ENCODE data around the gene RPL5.
A peak's percentile ranks its signal among the peaks of the same experiment; 100 is the strongest.

Gene RPL5

DNA sequence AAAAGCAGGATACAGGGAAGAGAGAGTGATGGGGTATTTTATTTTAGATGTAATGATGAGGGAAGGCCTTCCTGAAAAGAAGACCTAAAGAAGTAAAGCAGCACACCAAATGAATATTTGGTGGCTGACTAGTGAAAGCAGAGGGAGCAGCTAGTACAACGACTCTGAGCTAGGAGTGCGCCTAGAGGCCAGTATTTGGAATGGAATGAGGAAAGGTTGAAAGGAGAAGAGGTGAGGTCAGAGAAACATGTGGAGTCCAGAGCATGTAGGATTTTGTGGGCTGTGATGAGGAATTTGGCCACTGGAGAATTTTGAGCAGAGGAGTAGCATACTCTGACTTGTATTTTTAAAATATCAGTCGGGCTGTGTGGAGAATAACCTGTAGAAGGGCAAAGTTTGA lies 11.8 kb upstream of the RPL5 start:
- DNase-seq (ENCODE audit: low spot score): peak; percentile 37

GRCh38 chr1:92820551-92820950 lies 11.3 kb upstream of the RPL5 start:
- DNase-seq (ENCODE audit: low spot score): no peak

GRCh38 chr1:92822879-92823278 lies 9.0 kb upstream of the RPL5 start:
- DNase-seq (ENCODE audit: low spot score): no peak

DNA sequence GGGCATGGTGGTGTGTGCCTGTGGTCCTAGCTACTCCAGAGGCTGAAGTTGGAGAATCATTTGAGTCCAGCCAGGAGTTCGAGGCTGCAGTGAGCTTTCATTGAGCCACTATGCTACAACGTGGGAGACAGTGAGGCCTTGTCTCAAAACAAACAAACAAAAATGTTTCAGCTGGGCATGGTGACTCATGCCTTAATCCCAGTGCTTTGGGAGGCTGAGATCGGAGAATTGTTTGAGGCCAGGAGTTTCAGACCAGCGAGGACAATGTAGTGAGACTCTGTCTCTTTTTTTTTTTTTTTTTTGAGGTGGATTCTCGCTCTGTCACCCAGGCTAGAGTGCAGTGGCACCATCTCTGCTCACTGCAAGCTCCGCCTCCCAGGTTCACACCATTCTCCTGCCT lies 5.0 kb upstream of the RPL5 start:
- DNase-seq (ENCODE audit: low spot score): no peak

- no peak for DNase-seq (ENCODE audit: low spot score)
Observed at GRCh38 chr1:92831368-92831761, 475 bp upstream of the RPL5 start.

- peak; percentile 31 for DNase-seq (ENCODE audit: low spot score)
Observed at GRCh38 chr1:92832537-92833114, 786 bp downstream of the RPL5 start.

GRCh38 chr1:92833840-92834239 lies 2.0 kb downstream of the RPL5 start:
- DNase-seq (ENCODE audit: low spot score): no peak

- DNase-seq (ENCODE audit: low spot score): no peak
Observed at GRCh38 chr1:92834617-92835016, 2.8 kb downstream of the RPL5 start.

- DNase-seq (ENCODE audit: low spot score): peak; percentile 6
Observed at GRCh38 chr1:92837062-92837461, 5.2 kb downstream of the RPL5 start.

DNA sequence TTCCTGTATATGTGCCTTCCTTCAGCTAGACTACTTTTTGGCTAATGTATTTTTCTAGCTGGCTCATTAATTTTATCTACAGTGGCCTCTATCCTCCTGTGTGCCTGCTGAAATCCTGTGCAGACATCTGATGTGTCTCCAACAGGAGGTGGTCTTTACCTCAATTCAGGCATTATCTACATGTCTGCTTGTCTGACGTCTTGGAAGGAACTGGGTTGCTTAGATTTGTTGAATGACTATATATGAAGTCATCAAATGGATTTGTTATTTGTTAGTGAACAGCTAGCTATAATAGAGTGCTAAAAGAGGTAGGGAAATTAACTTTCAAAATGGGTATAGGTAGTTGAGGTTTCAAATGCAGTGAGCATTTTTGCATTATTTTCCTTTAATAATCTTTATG lies 6.7 kb downstream of the RPL5 start:
- DNase-seq (ENCODE audit: low spot score): no peak

DNA sequence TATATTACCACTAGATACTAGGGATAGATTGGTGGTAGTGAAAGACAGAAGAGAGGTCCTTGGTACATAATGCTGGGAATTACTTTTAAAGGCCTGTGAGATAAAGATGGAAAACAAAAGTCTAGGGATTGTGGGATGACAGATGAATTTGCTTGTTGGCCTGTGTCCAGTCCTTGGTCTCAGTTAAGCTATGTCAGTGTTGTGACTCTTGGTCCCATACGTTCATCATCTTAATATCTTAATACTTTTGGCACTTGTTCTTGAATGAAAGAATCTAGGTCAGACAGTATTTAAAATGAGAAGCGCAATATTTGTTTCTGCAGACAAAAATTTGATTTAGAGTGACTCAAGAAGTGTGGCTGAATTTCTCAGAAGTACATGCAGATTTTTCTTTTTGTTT lies 7.6 kb downstream of the RPL5 start:
- DNase-seq (ENCODE audit: low spot score): no peak

DNA sequence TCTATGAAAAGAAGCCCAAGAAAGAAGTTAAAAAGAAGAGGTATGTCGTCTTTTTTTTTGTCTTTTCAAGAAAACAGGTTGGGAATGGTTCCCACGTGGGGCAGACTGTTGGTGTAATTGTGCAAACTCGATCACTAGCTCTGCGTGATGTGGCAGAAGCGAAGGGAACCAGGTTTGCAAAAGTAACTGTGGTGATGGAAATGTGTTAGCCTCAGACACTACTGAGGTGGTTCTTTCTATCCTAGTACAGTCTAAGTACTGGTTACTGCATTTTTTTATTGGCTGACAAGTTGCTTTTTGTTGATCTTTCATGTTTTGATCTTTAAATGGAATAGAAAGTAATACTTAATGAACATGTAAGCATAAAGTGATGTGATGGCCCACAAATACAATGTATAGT lies 8.8 kb downstream of the RPL5 start:
- no peak for DNase-seq (ENCODE audit: low spot score)

DNA sequence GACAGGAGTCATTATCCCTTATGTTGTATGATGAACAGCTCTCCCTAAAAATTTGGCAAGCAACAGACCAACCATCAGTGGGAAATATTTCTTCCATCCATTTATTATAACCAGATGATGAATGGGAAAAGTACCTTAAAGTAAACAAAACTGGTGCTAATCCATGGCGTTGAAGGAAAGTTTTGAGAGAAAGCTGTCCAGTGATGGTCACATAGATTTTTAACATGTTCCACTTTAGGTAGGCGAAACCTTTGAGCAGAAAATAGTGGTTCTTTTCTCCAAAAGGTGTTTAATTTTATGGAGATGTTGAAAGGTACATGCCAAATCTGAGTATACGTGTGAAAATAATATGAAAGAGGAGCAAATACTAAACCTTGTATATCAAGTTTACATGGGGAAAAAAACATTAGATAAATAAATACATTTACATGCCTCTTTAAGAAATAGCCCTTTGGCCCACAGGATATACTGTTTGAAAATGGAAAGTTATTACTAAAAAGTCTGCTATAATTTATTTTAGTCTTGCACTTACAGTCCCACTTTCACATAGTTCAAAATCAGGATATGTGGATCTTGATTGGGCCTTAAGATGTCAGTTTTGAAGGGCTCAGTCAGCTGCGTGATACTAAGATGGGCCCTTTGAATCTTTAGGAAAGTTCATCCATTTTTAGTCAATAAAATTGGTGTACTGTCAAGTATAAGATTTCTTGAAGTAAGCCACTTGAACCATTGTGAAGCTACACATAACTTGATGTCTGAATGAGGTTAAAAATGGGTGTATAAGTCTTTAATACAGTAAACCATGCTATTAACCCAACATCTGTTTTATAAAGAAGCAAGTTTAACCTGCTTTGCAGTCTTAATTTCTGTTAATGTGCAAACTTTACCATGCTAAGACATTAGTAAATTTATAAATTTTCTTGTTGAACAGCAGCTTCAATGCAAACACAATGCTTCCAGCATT lies 10.5 kb downstream of the RPL5 start:
- DNase-seq (ENCODE audit: low spot score): no peak

DNA sequence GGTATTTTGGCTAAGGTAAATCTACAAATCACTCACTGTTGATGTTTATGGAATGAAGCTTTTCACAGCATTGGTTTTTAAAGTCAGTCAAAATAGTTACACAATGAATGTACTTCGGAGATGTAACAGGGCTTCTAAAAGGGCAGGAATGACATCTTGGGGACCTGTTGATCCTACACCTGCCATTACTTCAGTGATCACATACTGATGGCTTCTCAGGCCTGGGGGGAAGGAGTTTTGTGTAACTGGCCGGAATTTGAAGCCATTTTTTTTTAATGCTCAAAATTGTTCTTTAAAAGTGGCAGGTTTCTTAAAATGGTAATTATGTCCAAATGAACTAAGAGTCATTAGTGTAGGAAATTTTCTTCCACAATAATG lies 11.2 kb downstream of the RPL5 start:
- DNase-seq (ENCODE audit: low spot score): no peak

- no peak for DNase-seq (ENCODE audit: low spot score)
Observed at GRCh38 chr1:92843429-92844352, 11.9 kb downstream of the RPL5 start.

GRCh38 chr1:92844439-92844838 lies 12.6 kb downstream of the RPL5 start:
- no peak for DNase-seq (ENCODE audit: low spot score)

DNA sequence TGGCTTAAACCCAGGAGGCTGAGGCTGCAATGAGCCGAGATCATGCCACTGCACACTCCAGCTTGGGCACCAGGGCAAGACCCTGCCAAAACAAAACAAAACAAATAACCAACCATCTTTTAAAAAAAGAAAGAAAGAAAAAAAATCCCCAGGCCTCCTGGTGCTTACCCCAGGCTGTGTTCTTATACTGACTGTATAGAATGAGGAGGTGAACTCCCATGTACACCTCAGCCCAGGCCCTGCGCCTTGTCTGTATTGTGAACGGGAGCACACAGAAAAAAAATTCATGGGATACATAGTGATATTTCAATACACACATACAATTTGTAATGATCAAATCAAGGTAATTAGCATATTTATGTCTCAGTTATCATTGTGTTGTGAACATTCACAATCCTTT lies 14.1 kb downstream of the RPL5 start:
- no peak for DNase-seq (ENCODE audit: low spot score)

DNA sequence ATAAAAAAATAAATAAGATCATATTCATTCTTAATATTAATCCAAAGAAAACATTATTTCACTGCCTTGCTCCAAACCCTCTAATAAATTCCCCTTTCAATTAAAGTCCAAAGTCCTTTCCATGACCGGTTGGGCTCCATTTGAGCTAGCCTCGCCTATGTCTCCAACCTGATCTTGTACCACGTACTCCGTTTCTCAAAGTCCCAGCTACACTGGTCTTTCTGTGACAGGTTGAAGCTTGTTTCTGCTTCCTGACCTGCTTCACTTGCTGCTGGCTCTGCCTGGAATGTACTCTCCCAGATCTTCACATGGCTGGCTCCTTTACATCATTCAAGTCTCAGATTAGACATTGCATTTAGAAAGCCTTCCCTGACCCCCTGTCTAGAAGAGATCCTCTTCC lies 16.4 kb downstream of the RPL5 start:
- no peak for DNase-seq (ENCODE audit: low spot score)

DNA sequence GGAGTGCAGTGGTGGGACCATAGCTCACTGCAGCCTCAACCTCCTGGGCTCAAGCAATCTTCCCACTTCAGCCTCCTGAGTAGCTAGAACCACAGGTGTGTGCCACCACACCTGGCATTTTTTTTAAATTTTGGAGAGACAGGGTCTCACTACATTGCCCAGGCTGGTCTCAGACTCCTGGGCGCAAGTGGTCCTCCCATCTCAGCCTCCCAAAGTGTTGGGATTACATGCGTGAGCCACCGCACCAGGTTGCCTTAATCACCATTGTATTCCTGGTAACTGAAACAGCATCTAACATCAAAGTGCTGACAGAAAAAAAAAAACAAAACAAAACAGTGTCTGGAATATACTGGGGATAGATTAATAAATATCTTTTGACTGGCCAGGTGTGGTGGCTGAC lies 18.2 kb downstream of the RPL5 start:
- DNase-seq (ENCODE audit: low spot score): no peak

GRCh38 chr1:92851729-92852128 lies 19.9 kb downstream of the RPL5 start:
- DNase-seq (ENCODE audit: low spot score): no peak

GRCh38 chr1:92853299-92853698 lies 21.5 kb downstream of the RPL5 start:
- no peak for DNase-seq (ENCODE audit: low spot score)

GRCh38 chr1:92854101-92854785 lies 22.4 kb downstream of the RPL5 start:
- no peak for DNase-seq (ENCODE audit: low spot score)

Measured in GM03348 (cell line).